GM19463 (cell line): Measurements from ENCODE around the gene NDUFAF4.

Source experiments
- ATAC-seq: cut with Tn5 transposase; IDR thresholded peaks from one replicate; pipeline ENCODE4 v1.9.1; 2021; ENCODE audit warnings: mild to moderate bottlenecking, moderate library complexity; ENCODE audit not compliant: unreplicated experiment

Gene NDUFAF4

DNA sequence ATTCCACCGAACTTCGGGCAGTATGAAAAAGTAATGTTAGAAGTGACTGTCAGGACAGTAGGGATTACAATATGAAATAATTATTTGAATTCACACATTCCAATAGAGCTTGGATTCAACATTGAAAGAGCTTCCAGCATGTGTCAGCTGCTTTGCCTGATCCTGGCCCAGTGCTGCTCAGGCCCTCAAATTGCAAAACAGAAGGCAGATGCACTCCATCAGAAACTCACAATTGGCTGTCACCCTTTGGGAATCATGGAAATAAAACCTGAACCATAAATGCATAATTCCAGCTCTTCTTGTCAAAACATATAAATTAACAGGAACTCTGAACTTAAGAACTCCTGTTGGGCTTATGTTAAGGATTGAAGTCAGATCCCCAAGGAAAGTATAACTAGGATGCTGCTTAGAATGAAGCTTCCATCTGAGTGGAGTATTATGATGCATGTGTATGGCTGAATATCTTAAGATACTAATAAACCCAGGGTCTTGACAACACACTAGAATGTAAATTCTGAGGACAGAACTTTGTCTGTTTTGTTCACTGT is 1.8 kb upstream of the NDUFAF4 start:
- ATAC-seq: no peak

- ATAC-seq: no peak
Observed at GRCh38 chr6:96899019-96899418, 1.3 kb upstream of the NDUFAF4 start.

- ATAC-seq: no peak
Observed at GRCh38 chr6:96898241-96898851, 655 bp upstream of the NDUFAF4 start.

GRCh38 chr6:96889146-96889545 is 8.5 kb downstream of the NDUFAF4 start:
- no peak for ATAC-seq

- ATAC-seq: no peak
Observed at GRCh38 chr6:96888745-96889144, 8.9 kb downstream of the NDUFAF4 start.

GRCh38 chr6:96886519-96886918 is 11.2 kb downstream of the NDUFAF4 start:
- ATAC-seq: no peak

- ATAC-seq: peak; percentile 84
Observed at GRCh38 chr6:96885187-96885631, 12.5 kb downstream of the NDUFAF4 start.

- ATAC-seq: no peak
Observed at GRCh38 chr6:96878143-96878542, 19.5 kb downstream of the NDUFAF4 start.

- no peak for ATAC-seq
Observed at GRCh38 chr6:96876886-96877545, 20.7 kb downstream of the NDUFAF4 start.

DNA sequence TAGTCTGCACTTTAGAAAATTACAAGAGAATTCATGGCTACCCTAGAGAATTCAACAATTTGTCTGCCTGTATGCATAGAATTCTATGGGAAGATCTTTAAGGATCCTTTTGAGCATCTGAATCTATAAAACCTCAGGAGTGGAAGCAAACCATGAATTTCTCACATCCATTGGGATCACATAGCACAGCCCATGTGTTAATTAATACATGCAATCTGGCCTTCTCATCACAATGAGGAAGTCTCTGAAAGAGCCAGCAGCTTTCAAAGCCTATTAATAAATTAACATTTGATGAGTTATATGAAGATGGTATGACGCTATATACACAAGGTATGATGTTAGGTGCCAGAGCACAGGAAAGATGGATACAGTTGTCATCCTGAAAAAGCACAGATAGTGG is 24.7 kb downstream of the NDUFAF4 start:
- ATAC-seq: no peak

GRCh38 chr6:96865055-96865405 is 32.7 kb downstream of the NDUFAF4 start:
- ATAC-seq: no peak

GRCh38 chr6:96864216-96865054 is 33.3 kb downstream of the NDUFAF4 start:
- no peak for ATAC-seq

DNA sequence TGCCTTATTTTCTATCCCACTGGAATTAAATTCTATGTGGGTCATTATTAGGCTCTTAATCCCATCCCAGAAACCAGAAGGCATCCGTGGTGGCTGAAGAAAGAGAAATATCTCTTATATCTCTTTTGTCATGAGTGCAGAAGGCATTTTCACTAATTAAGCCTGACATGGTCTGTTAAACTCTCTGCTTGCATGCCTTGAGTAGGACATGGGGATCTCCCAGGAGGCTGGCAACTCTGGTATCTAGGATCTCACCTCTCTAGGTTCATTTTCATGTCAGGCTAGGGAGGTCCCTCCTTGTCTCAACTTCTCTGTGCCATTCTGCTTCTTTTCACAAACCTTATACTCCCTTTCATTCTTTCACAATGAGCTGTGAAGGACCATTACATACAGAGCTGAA is 35.1 kb downstream of the NDUFAF4 start:
- peak; percentile 82 for ATAC-seq

DNA sequence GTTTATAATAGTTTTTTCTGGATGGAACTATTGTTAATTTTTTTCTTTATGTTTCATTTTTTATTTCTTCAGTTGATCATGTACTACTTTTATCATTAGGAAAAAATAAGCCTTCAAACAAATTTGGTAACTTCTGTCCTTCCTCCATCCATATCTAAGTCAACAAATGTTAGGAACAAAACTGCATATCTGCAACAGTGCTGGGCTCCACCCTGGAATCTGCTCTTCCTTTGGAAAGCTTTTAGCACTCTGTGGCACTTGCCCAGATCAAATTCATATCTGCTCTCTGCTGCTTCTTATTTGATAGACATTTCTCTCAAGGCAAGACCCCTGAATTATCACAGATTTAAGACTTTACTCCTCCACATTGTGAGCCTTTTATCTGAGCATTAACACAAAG is 36.1 kb downstream of the NDUFAF4 start:
- no peak for ATAC-seq

DNA sequence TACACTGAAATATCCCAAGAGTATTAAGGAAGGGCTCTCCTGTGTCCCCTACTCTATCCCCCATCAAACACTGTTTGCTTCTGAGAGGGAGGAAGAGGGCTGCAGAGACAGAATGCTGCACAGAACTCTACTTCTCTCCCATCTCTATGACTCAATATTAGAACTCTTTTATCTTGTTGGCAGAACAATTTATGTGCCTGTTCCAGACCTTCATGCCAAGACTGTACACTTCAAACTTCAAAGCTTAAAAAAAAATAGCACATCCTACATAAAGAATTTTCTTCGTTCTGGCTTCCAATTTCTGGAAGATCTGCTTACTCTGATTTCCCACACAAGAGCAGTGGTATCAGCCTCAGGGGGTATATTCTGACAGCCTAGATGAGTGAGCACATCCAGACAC is 40.8 kb downstream of the NDUFAF4 start:
- no peak for ATAC-seq

DNA sequence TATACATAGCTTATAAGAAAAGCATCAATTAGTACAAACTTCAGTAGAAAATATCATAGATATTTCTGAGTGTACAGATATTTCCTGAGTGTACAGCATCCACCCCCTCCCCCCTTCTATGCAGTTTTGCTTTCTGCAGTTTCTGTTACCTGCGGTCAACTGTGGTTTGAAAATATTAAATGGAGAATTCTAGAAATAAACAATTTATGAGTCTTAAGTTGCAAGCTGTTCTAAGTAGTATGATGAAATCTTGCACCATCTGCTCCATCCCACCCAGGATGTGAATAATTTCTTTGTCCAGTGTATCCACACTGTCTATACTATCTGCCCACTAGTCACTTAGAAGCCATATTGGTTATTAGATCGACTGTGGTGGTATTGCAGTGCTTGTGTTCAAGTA is 44.6 kb downstream of the NDUFAF4 start:
- no peak for ATAC-seq

DNA sequence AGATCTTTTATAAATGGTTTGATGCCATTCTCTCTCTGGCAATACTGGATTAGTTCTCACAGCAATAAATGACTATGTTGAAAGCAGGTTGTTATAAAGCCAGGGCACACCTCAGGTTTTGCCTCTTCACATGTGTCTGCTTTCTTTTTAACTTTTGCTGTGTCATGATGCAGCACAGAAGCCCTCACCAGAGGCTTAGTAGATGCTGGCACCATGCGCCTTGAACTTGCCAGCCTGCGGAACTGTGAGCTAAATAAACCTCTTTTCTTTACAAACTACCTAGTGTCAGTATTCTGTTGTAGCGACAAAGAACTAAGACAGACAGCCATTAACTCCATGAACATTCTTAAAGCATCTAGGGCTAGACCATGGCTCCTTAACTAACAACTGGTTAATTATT is 45.1 kb downstream of the NDUFAF4 start:
- no peak for ATAC-seq

- ATAC-seq: no peak
Observed at GRCh38 chr6:96851858-96852257, 45.8 kb downstream of the NDUFAF4 start.

GRCh38 chr6:96849615-96850014 is 48.1 kb downstream of the NDUFAF4 start:
- no peak for ATAC-seq

DNA sequence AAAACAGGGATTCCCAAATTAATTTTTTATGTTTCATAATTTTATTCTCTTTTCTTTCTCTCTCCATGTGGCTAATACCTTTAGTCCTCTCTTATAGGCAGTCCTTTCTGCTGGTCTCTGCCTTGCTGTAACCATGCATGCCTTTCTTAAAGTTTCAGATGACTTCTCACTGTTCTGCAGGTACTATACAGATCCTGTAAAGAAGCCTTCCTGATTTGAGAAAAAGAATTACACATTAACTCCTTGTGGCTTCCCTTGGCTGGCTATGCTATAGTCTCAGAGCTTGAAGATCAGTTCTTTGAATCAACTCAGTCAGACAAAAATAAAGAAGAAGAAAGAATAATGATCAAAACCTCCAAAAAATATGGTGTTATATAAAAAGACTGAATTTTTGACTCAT is 53.2 kb downstream of the NDUFAF4 start:
- ATAC-seq: no peak

- no peak for ATAC-seq
Observed at GRCh38 chr6:96841345-96841744, 56.3 kb downstream of the NDUFAF4 start.
